ENCODE measurements around the gene PAQR7. TPM values are rescaled to one million over a fixed set of nuclear protein-coding genes. Genes with fewer than 3 reads are reported as not detected.

PAQR7 gene
- total RNA-seq, 2 experiments from 2014 or later, result 0.22 to 1.3 TPM

GRCh38 chr1:25837262-25837875 is 38.1 kb downstream of the PAQR7 start:
- intact Hi-C loops (cut with micrococcal nuclease; ENCODE audit: unreplicated experiment), result loop anchor here (1.0 kb wide), 1 partner anchor 161 kb away; the partner anchor contains the start of gene PAFAH2
- peaks cover 57% of the 10 kb centered on the region for H3K36me3 ChIP-seq (ENCODE audit: insufficient read depth, low read length)
- no peak overlapping the region for H3K4me2 ChIP-seq (ENCODE audit: low read length)
- H4K20me1 ChIP-seq (ENCODE audit: insufficient read depth, low read length), result no peaks in the 10 kb centered on the region
- ChIA-PET POLR2A (no interaction called here), CTCF (ENCODE audit: unreplicated experiment) (interaction anchor here (0.6 kb wide), 1 partner anchor 160 kb away, joined by 8 read pairs; the partner anchor contains the start of gene PAFAH2)
- peak; percentile 33 for DNase-seq (ENCODE audit: low spot score)
- no peak for TF ChIP-seq EZH2phosphoT487 (IDR thresholded peaks at IDR 0.05; ENCODE audit: borderline replicate concordance, low read depth, low read length)
- TF ChIP-seq CTCF (conservative IDR thresholded peaks at IDR 0.05; ENCODE audit: low read length), result peak; percentile 81
- no TSS peak for BruUV-seq (replicated peaks)
- H3K9me2 ChIP-seq (ENCODE audit: insufficient read depth, low read length), result no peaks in the 10 kb centered on the region
- H3K4me1 ChIP-seq (ENCODE audit: insufficient read depth, low read length, poor library complexity, severe bottlenecking), result no peaks in the 10 kb centered on the region
- H3K9me3 ChIP-seq (ENCODE audit: low read length), result no peaks in the 10 kb centered on the region
- H3K27ac ChIP-seq (ENCODE audit: low read depth, low read length, poor library complexity, severe bottlenecking), result no peak overlapping the region
- H2AFZ ChIP-seq (ENCODE audit: low read length), result no peak overlapping the region
- H3K4me3 ChIP-seq (ENCODE audit: low read depth, low read length, poor library complexity, severe bottlenecking), result no peak overlapping the region
- H3K79me2 ChIP-seq (ENCODE audit: insufficient read depth, low read depth, low read length), result peaks cover 10% of the 10 kb centered on the region; the same call in 1 of the 2 replicates

DNA sequence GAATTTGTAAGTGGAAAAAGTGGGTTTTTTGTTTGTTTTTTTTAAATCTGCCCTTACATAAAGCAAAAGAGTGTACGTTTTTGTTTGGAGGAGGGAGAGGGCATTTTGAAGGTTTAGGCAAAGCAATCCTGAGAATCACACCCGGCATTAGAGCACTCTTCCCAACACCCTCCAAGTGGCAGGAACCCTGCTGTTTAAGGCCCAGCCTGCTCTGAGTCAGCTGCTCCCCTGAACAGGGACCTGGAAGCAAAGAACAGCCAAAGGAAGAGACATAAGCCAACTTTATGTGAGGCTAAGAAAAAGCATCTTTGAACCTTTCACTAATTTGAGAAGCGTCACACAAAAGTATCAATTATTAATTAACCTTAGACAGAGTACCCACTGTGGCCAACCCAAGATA is 38.8 kb downstream of the PAQR7 start:
- no peak for TF ChIP-seq EZH2phosphoT487 (IDR thresholded peaks at IDR 0.05; ENCODE audit: borderline replicate concordance, low read depth, low read length)
- no peak for TF ChIP-seq CTCF (conservative IDR thresholded peaks at IDR 0.05; ENCODE audit: low read length)
- BruUV-seq (replicated peaks), result no TSS peak
- Histone ChIP-seq H3K4me2 (ENCODE audit: low read length) (no peak overlapping the region), H3K79me2 (ENCODE audit: insufficient read depth, low read depth, low read length) (peaks cover 5% of the 10 kb centered on the region; the same call in 1 of the 2 replicates), H3K27ac (ENCODE audit: low read depth, low read length, poor library complexity, severe bottlenecking) (no peak overlapping the region), H3K36me3 (ENCODE audit: insufficient read depth, low read length) (peaks cover 63% of the 10 kb centered on the region), H3K9me3 (ENCODE audit: low read length) (no peaks in the 10 kb centered on the region), H2AFZ (ENCODE audit: low read length) (no peak overlapping the region), H3K9me2 (ENCODE audit: insufficient read depth, low read length) (no peaks in the 10 kb centered on the region), H4K20me1 (ENCODE audit: insufficient read depth, low read length) (no peaks in the 10 kb centered on the region), H3K4me3 (ENCODE audit: low read depth, low read length, poor library complexity, severe bottlenecking) (no peak overlapping the region), H3K4me1 (ENCODE audit: insufficient read depth, low read length, poor library complexity, severe bottlenecking) (no peaks in the 10 kb centered on the region)
- CTCF ChIA-PET (ENCODE audit: unreplicated experiment), result no interaction called here
- no peak for DNase-seq (ENCODE audit: low spot score)
- intact Hi-C loops (cut with micrococcal nuclease; ENCODE audit: unreplicated experiment), result loop anchor here (1.0 kb wide), 1 partner anchor 162 kb away; the partner anchor contains the start of gene PAFAH2
- POLR2A ChIA-PET, result no interaction called here

DNA sequence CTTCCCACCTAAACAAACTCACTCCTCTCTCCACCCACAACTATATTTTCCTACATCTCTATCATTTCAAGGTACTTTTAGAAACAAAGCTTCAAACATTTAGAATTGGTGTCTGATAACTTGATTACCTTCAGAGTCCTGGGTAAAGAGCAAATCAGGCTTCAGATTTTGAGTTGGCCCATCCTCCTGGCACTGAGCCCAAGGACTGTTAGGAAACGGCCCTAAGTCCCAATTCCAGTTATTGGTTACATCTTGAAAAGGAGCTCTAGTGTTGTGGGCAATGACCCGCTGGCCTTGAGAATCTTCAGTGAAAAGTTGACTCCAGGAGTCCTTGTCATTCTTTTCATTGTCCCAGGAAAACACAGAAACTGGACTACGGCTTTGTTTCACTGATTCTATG is 40.6 kb downstream of the PAQR7 start:
- Histone ChIP-seq H3K36me3 (ENCODE audit: insufficient read depth, low read length) (peaks cover 80% of the 10 kb centered on the region), H4K20me1 (ENCODE audit: insufficient read depth, low read length) (no peaks in the 10 kb centered on the region), H3K79me2 (ENCODE audit: insufficient read depth, low read depth, low read length) (no peaks in the 10 kb centered on the region; the same call in 1 of the 2 replicates), H2AFZ (ENCODE audit: low read length) (no peak overlapping the region), H3K9me3 (ENCODE audit: low read length) (no peaks in the 10 kb centered on the region), H3K4me2 (ENCODE audit: low read length) (no peak overlapping the region), H3K4me1 (ENCODE audit: insufficient read depth, low read length, poor library complexity, severe bottlenecking) (no peaks in the 10 kb centered on the region), H3K4me3 (ENCODE audit: low read depth, low read length, poor library complexity, severe bottlenecking) (no peak overlapping the region), H3K9me2 (ENCODE audit: insufficient read depth, low read length) (no peaks in the 10 kb centered on the region), H3K27ac (ENCODE audit: low read depth, low read length, poor library complexity, severe bottlenecking) (no peak overlapping the region)
- ChIA-PET CTCF (ENCODE audit: unreplicated experiment) (no interaction called here), POLR2A (interaction anchor here (1.4 kb wide), 1 partner anchor 10 kb away, joined by 5 read pairs; no protein-coding TSS in a partner anchor)
- BruUV-seq (replicated peaks), result no TSS peak
- TF ChIP-seq EZH2phosphoT487 (IDR thresholded peaks at IDR 0.05; ENCODE audit: borderline replicate concordance, low read depth, low read length) (no peak), CTCF (conservative IDR thresholded peaks at IDR 0.05; ENCODE audit: low read length) (no peak)
- DNase-seq (ENCODE audit: low spot score), result no peak
- intact Hi-C loops (cut with micrococcal nuclease; ENCODE audit: unreplicated experiment), result no loop called here

Measured in OCI-LY7 (cell line).